HepG2 (cell line): Measurements from ENCODE around the gene BEX5.
"Not testable (repeated sequence)": the region's sequence is repeated elsewhere in the genome, so short reads cannot be mapped to it uniquely, and the experiment has no call there.

Experiments
- EZH2 ChIP-seq: conservative IDR thresholded peaks from 2 replicates; pipeline ENCODE4 v1.6.1; 2012; ENCODE audit warnings: mild to moderate bottlenecking, low read depth, low read length, moderate library complexity
- SNAPC4 ChIP-seq: sonication (generic); formaldehyde crosslinking; IDR thresholded peaks from 2 replicates; pipeline ENCODE4 v1.4.0; 2020; ENCODE audit warnings: mild to moderate bottlenecking, missing genetic modification reagents

- TF ChIP-seq EZH2; SNAPC4 (CRISPR knock-in tag): not testable (repeated sequence)
Measured at GRCh38 chrX:102142274-102142673, 13.5 kb downstream of the BEX5 start, which contains the start of gene TCEAL6.
